HEK293 (cell line): ENCODE measurements around the gene SPC24.

Experiments
- EGR2 ChIP-seq: fragments of 450-650 bp; formaldehyde crosslinking; IDR thresholded peaks from 2 replicates; pipeline ENCODE4 v1.5.1; 2016; ENCODE audit warnings: low read depth, missing biosample characterization, missing genetic modification characterization
- FEZF1 ChIP-seq: fragments of 450-650 bp; formaldehyde crosslinking; IDR thresholded peaks from 2 replicates; pipeline ENCODE4 v1.5.1; 2016; ENCODE audit warnings: missing biosample characterization, missing genetic modification characterization
- GFI1B ChIP-seq: fragments of 450-650 bp; formaldehyde crosslinking; IDR thresholded peaks from 2 replicates; pipeline ENCODE4 v1.5.1; 2016; ENCODE audit warnings: missing biosample characterization, missing genetic modification characterization
- HOXA7 ChIP-seq: sonication (generic); formaldehyde crosslinking; IDR thresholded peaks from 2 replicates; pipeline ENCODE4 v1.8.1; 2022; ENCODE audit warnings: missing genetic modification reagents, borderline replicate concordance
- HOXC10 ChIP-seq: sonication (generic); formaldehyde crosslinking; IDR thresholded peaks from 2 replicates; pipeline ENCODE4 v1.8.1; 2023; ENCODE audit warnings: mild to moderate bottlenecking, missing genetic modification reagents
- INSM2 ChIP-seq: fragments of 450-650 bp; formaldehyde crosslinking; IDR thresholded peaks from 2 replicates; pipeline ENCODE4 v1.5.1; 2016; ENCODE audit warnings: missing biosample characterization, missing genetic modification characterization
- MEIS1 ChIP-seq: sonication (generic); formaldehyde crosslinking; IDR thresholded peaks from 2 replicates; pipeline ENCODE4 v1.8.1; 2022; ENCODE audit warnings: missing genetic modification reagents, mild to moderate bottlenecking, borderline replicate concordance
- OSR2 ChIP-seq: fragments of 450-650 bp; formaldehyde crosslinking; IDR thresholded peaks from 2 replicates; pipeline ENCODE4 v1.5.1; 2016; ENCODE audit warnings: missing biosample characterization, missing genetic modification characterization
- OVOL3 ChIP-seq: fragments of 450-650 bp; formaldehyde crosslinking; IDR thresholded peaks from 2 replicates; pipeline ENCODE4 v1.5.1; 2016; ENCODE audit warnings: missing biosample characterization, missing genetic modification characterization
- PRDM10 ChIP-seq: fragments of 450-650 bp; formaldehyde crosslinking; IDR thresholded peaks from 2 replicates; pipeline ENCODE4 v1.5.1; 2016; ENCODE audit warnings: missing biosample characterization, missing genetic modification characterization
- YY1 ChIP-seq: fragments of 450-650 bp; formaldehyde crosslinking; IDR thresholded peaks from 2 replicates; pipeline ENCODE4 v1.5.1; 2018; ENCODE audit warnings: missing biosample characterization, missing genetic modification characterization
- ZFP69B ChIP-seq: fragments of 450-650 bp; formaldehyde crosslinking; IDR thresholded peaks from 2 replicates; pipeline ENCODE4 v1.5.1; 2016; ENCODE audit warnings: missing biosample characterization, missing genetic modification characterization
- ZNF10 ChIP-seq: fragments of 450-650 bp; formaldehyde crosslinking; IDR thresholded peaks from 2 replicates; pipeline ENCODE4 v1.5.1; 2017; ENCODE audit warnings: missing biosample characterization, missing genetic modification characterization
- ZNF132 ChIP-seq: fragments of 450-650 bp; formaldehyde crosslinking; IDR thresholded peaks from 2 replicates; pipeline ENCODE4 v1.5.1; 2017; ENCODE audit warnings: missing biosample characterization, missing genetic modification characterization, borderline replicate concordance
- ZNF155 ChIP-seq: fragments of 450-650 bp; formaldehyde crosslinking; IDR thresholded peaks from 2 replicates; pipeline ENCODE4 v1.5.1; 2016; ENCODE audit warnings: missing biosample characterization, missing genetic modification characterization
- ZNF175 ChIP-seq: fragments of 450-650 bp; formaldehyde crosslinking; IDR thresholded peaks from 2 replicates; pipeline ENCODE4 v1.5.1; 2016; ENCODE audit warnings: missing biosample characterization, missing genetic modification characterization
- ZNF214 ChIP-seq: fragments of 450-650 bp; formaldehyde crosslinking; IDR thresholded peaks from 2 replicates; pipeline ENCODE4 v1.5.1; 2017; ENCODE audit warnings: missing biosample characterization, mild to moderate bottlenecking, missing genetic modification characterization, borderline replicate concordance
- ZNF223 ChIP-seq: fragments of 450-650 bp; formaldehyde crosslinking; IDR thresholded peaks from 2 replicates; pipeline ENCODE4 v1.5.1; 2016; ENCODE audit warnings: missing biosample characterization, missing genetic modification characterization
- ZNF239 ChIP-seq: fragments of 450-650 bp; formaldehyde crosslinking; IDR thresholded peaks from 2 replicates; pipeline ENCODE4 v1.5.1; 2016; ENCODE audit warnings: missing biosample characterization, missing genetic modification characterization
- ZNF248 ChIP-seq: fragments of 450-650 bp; formaldehyde crosslinking; IDR thresholded peaks from 2 replicates; pipeline ENCODE4 v1.5.1; 2017; ENCODE audit warnings: missing biosample characterization, missing genetic modification characterization
- ZNF274 ChIP-seq, 2 experiments: fragments of 200-500 bp in 1 of 2; fragments of 450-650 bp in 1 of 2; sonication (Bioruptor generic) in 1 of 2; formaldehyde crosslinking in 1 of 2; IDR thresholded peaks; 2 replicates each; pipeline versions ENCODE4 v1.5.1 to v1.6.1; 2014 to 2016; ENCODE audit warnings: borderline replicate concordance in 1 of 2, inconsistent platforms in 1 of 2, low read length in 1 of 2, missing biosample characterization in 1 of 2, missing genetic modification characterization in 1 of 2
- ZNF280D ChIP-seq: fragments of 450-650 bp; formaldehyde crosslinking; IDR thresholded peaks from 2 replicates; pipeline ENCODE4 v1.5.1; 2016; ENCODE audit warnings: missing biosample characterization, missing genetic modification characterization
- ZNF302 ChIP-seq: fragments of 450-650 bp; formaldehyde crosslinking; IDR thresholded peaks from 2 replicates; pipeline ENCODE4 v1.5.1; 2016; ENCODE audit warnings: missing biosample characterization, missing genetic modification characterization, low read depth
- ZNF426 ChIP-seq: fragments of 450-650 bp; formaldehyde crosslinking; IDR thresholded peaks from 2 replicates; pipeline ENCODE4 v1.5.1; 2017; ENCODE audit warnings: missing biosample characterization, missing genetic modification characterization, mild to moderate bottlenecking, inconsistent platforms, moderate library complexity
- ZNF580 ChIP-seq: fragments of 450-650 bp; formaldehyde crosslinking; IDR thresholded peaks from 2 replicates; pipeline ENCODE4 v1.5.1; 2016; ENCODE audit warnings: missing biosample characterization, missing genetic modification characterization
- ZNF626 ChIP-seq: fragments of 450-650 bp; sonication (Bioruptor Pico); formaldehyde crosslinking; IDR thresholded peaks from 2 replicates; pipeline ENCODE4 v1.5.1; 2018; ENCODE audit warnings: missing biosample characterization, missing genetic modification characterization, inconsistent platforms
- ZNF645 ChIP-seq: fragments of 450-650 bp; formaldehyde crosslinking; IDR thresholded peaks from 2 replicates; pipeline ENCODE4; 2016; ENCODE audit warnings: missing biosample characterization, missing genetic modification characterization
- ZSCAN23 ChIP-seq: fragments of 450-650 bp; formaldehyde crosslinking; IDR thresholded peaks from 2 replicates; pipeline ENCODE4 v1.5.1; 2016; ENCODE audit warnings: missing biosample characterization, missing genetic modification characterization
- ZXDB ChIP-seq: fragments of 450-650 bp; formaldehyde crosslinking; IDR thresholded peaks from 2 replicates; pipeline ENCODE4 v1.5.1; 2016; ENCODE audit warnings: missing biosample characterization, missing genetic modification characterization

SPC24 gene

GRCh38 chr19:11137542-11138384 is 17.8 kb downstream of the SPC24 start (continued):
- TF ChIP-seq ZNF580: no peak
- peak; percentile 98 for TF ChIP-seq FEZF1 (tag by site-specific recombination)
- peak; percentile 55 for TF ChIP-seq OSR2 (tag by site-specific recombination)
- TF ChIP-seq GFI1B: no peak
- no peak for TF ChIP-seq INSM2 (tag by site-specific recombination)
- TF ChIP-seq ZNF239 (tag by site-specific recombination): no peak
- TF ChIP-seq HOXA7: no peak
- TF ChIP-seq ZNF223 (tag by site-specific recombination): no peak
- no peak for TF ChIP-seq ZNF426 (tag by site-specific recombination)
- TF ChIP-seq ZNF10: no peak
- TF ChIP-seq MEIS1 (CRISPR knock-in tag): no peak
- TF ChIP-seq ZNF132 (tag by site-specific recombination): no peak
- peak; percentile 92 for TF ChIP-seq ZXDB (tag by site-specific recombination)
- TF ChIP-seq ZFP69B (tag by site-specific recombination): no peak; the same call in 1 of the 2 replicates
- TF ChIP-seq ZNF280D (tag by site-specific recombination): no peak
- TF ChIP-seq ZNF175: no peak
- TF ChIP-seq PRDM10 (tag by site-specific recombination): peak; percentile 100
- 0 out of 2 replicates have a peak, but pooled peaks have one; percentile 27 for TF ChIP-seq OVOL3
- TF ChIP-seq EGR2 (tag by site-specific recombination): peak; percentile 77
- no peak for TF ChIP-seq ZNF214 (tag by site-specific recombination)
- no peak for TF ChIP-seq HOXC10 (CRISPR knock-in tag)
- no peak for TF ChIP-seq ZNF626 (tag by site-specific recombination)
- no peak for TF ChIP-seq ZNF302 (tag by site-specific recombination)
- no peak for TF ChIP-seq ZNF645 (tag by site-specific recombination)
- no peak for TF ChIP-seq ZNF155 (tag by site-specific recombination)
- TF ChIP-seq ZSCAN23 (tag by site-specific recombination): no peak
- no peak for TF ChIP-seq ZNF274 (IDR thresholded peaks at IDR 0.05; ENCODE audit: low read length)
- TF ChIP-seq ZNF274 (tag by site-specific recombination; IDR thresholded peaks at IDR 0.05; ENCODE audit: borderline replicate concordance): no peak
- TF ChIP-seq ZNF248: no peak
- TF ChIP-seq YY1 (tag by site-specific recombination): no peak
